Stomach (tissue), 4 donors: ENCODE results near the gene ARID5B.

Experiments
- EP300 ChIP-seq: sonication (generic); formaldehyde crosslinking; IDR thresholded peaks from one replicate; pipeline ENCODE4 v1.6.1; 2017; ENCODE audit warnings: antibody characterized with exemption
- POLR2A ChIP-seq, 4 donors: fragments of 450-650 bp; IDR thresholded peaks; one replicate each; pipeline ENCODE4 v1.6.1; 2016; ENCODE audit warnings: antibody characterized with exemption in 4 of 4, control low read depth in 2 of 4, mild to moderate bottlenecking in 1 of 4, moderate library complexity in 1 of 4
- TF ChIP-seq, protein P1 (sequence below), 7 experiments: fragments of 450-650 bp in 4 of 7; fragments of 200-600 bp in 3 of 7; sonication (generic) in 3 of 7; IDR thresholded peaks; one replicate each; pipeline ENCODE4 v1.5.1; 2016 to 2019; ENCODE audit warnings: antibody characterized with exemption in 7 of 7, control low read depth in 2 of 7, mild to moderate bottlenecking in 1 of 7

DNA sequence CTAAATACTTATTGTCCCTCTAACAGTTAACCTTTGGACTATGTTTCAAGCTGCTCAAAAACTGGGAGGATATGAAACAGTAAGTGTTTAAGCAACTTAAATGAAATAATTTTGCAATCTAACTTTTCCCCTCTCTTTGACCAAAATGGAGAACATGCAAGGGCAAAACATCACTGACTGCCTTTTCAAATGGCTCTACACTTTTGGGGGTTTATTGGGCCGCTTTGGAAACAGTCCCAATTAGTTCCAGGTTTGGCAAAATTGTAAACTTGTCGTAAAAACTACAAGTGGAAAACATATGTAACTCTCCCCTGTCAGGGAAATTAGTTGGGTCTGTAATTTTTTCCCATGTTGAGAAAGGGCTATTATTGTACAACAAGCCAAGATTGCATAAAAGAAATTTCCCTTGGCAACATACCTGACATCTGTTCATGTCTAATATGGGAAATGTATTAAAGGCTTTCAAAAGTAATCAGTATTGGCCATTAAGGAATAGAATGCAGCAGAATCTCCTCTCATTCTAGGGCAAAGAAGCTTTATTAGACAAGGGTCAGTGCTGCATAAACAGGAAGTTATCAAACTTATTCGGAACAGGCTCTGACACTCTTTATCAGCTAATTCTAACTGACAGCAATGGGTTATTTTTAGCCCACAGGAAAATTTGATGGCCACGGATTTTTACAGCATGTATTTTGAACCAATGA, 157.9 kb downstream of the ARID5B start:
- TF ChIP-seq, protein P1, sequence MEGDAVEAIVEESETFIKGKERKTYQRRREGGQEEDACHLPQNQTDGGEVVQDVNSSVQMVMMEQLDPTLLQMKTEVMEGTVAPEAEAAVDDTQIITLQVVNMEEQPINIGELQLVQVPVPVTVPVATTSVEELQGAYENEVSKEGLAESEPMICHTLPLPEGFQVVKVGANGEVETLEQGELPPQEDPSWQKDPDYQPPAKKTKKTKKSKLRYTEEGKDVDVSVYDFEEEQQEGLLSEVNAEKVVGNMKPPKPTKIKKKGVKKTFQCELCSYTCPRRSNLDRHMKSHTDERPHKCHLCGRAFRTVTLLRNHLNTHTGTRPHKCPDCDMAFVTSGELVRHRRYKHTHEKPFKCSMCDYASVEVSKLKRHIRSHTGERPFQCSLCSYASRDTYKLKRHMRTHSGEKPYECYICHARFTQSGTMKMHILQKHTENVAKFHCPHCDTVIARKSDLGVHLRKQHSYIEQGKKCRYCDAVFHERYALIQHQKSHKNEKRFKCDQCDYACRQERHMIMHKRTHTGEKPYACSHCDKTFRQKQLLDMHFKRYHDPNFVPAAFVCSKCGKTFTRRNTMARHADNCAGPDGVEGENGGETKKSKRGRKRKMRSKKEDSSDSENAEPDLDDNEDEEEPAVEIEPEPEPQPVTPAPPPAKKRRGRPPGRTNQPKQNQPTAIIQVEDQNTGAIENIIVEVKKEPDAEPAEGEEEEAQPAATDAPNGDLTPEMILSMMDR (IDR thresholded peaks at IDR 0.05) = no peak
- no peak for TF ChIP-seq EP300
- no peak for TF ChIP-seq POLR2A (IDR thresholded peaks at IDR 0.05)
